ENCODE measurements around the gene SLC1A7.

DNA sequence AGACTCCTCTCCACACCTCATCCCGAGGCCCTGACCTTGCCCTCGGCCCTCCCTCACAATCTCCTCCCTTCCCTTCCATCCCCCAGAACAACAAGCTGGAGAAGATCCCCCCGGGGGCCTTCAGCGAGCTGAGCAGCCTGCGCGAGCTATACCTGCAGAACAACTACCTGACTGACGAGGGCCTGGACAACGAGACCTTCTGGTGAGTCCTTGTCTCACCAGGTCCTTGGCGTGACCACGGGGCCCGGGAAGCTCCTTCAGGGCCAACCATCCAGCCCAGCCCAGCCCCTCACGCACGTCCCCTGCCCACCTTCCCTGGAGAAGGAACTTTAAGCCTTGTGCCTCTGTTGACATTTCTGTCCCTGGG is 64.9 kb downstream of the SLC1A7 start:
- TF ChIP-seq SP1 (IDR thresholded peaks at IDR 0.05) (no peak), LEF1 (IDR thresholded peaks at IDR 0.05; ENCODE audit: borderline replicate concordance) (no peak), FOXK2 (IDR thresholded peaks at IDR 0.05) (no peak), TARDBP (IDR thresholded peaks at IDR 0.05) (no peak), FOXM1 (IDR thresholded peaks at IDR 0.05; ENCODE audit: borderline replicate concordance) (no peak), NFRKB (IDR thresholded peaks at IDR 0.05) (no peak), BHLHE40 (IDR thresholded peaks at IDR 0.05; ENCODE audit: borderline replicate concordance) (no peak), SUZ12 (IDR thresholded peaks at IDR 0.05) (no peak), HDGF (IDR thresholded peaks at IDR 0.05; ENCODE audit: borderline replicate concordance) (no peak), ZNF384 (IDR thresholded peaks at IDR 0.05) (no peak), ARNT (IDR thresholded peaks at IDR 0.05) (no peak), CTBP1 (IDR thresholded peaks at IDR 0.05; ENCODE audit: borderline replicate concordance) (no peak), L3MBTL2 (conservative IDR thresholded peaks at IDR 0.05) (no peak)

Measured in HEK293T (cell line).